GM18507 (cell line): ENCODE data around the gene MYH7B.

ENCODE experiments used
- DNase-seq: peaks from one replicate; pipeline ENCODE4 v3.0.0; 2011; ENCODE audit warnings: low read depth; ENCODE audit not compliant: insufficient read length; ENCODE audit errors: extremely low spot score
- FAIRE-seq: peaks from 2 replicates; lab custom pipeline; 2011; peaks lifted over from hg19 to GRCh38; lab: Jason Lieb, UNC

The MYH7B gene

GRCh38 chr20:34971561-34972235, 16.0 kb downstream of the MYH7B start:
- DNase-seq (no peak), FAIRE-seq (no peak)

GRCh38 chr20:34974246-34974645, 18.6 kb downstream of the MYH7B start:
- FAIRE-seq, result no peak
- DNase-seq, result no peak

GRCh38 chr20:34976286-34976685, 20.6 kb downstream of the MYH7B start:
- FAIRE-seq (no peak), DNase-seq (no peak)

- FAIRE-seq (no peak), DNase-seq (no peak)
Measured at GRCh38 chr20:34977365-34978091, 21.9 kb downstream of the MYH7B start.

- DNase-seq (no peak), FAIRE-seq (no peak)
Measured at GRCh38 chr20:34978092-34978744, 22.6 kb downstream of the MYH7B start.

GRCh38 chr20:34979366-34980153, 23.9 kb downstream of the MYH7B start:
- FAIRE-seq, result no peak
- no peak for DNase-seq

GRCh38 chr20:34980543-34981233, 25.0 kb downstream of the MYH7B start:
- FAIRE-seq (no peak), DNase-seq (no peak)

- no peak for FAIRE-seq
- no peak for DNase-seq
Measured at GRCh38 chr20:34982270-34983088, 26.8 kb downstream of the MYH7B start.

GRCh38 chr20:34983089-34983820, 27.6 kb downstream of the MYH7B start:
- FAIRE-seq (no peak), DNase-seq (no peak)

GRCh38 chr20:34983995-34984735, 28.5 kb downstream of the MYH7B start:
- no peak for DNase-seq
- FAIRE-seq, result no peak

- FAIRE-seq, result no peak
Measured at GRCh38 chr20:34984756-34985261, 29.1 kb downstream of the MYH7B start.

GRCh38 chr20:34985461-34986310, 30.0 kb downstream of the MYH7B start:
- FAIRE-seq (no peak), DNase-seq (no peak)

More at GRCh38 chr20:34984756-34985261, 29.1 kb downstream of the MYH7B start:
- no peak for DNase-seq

GRCh38 chr20:34986311-34987287, 30.9 kb downstream of the MYH7B start:
- DNase-seq (no peak), FAIRE-seq (no peak)

GRCh38 chr20:34987288-34988190, 31.9 kb downstream of the MYH7B start:
- FAIRE-seq, result no peak
- no peak for DNase-seq
